HG02642 (cell line): Measurements from ENCODE around the gene ZNF609.
"Not testable (repeated sequence)": the region's sequence is repeated elsewhere in the genome, so short reads cannot be mapped to it uniquely, and the experiment has no call there.

Experiments
- ATAC-seq: cut with Tn5 transposase; IDR thresholded peaks from one replicate; pipeline ENCODE4 v1.9.1; 2021; ENCODE audit warnings: mild to moderate bottlenecking; ENCODE audit not compliant: unreplicated experiment, poor library complexity

Gene ZNF609

DNA sequence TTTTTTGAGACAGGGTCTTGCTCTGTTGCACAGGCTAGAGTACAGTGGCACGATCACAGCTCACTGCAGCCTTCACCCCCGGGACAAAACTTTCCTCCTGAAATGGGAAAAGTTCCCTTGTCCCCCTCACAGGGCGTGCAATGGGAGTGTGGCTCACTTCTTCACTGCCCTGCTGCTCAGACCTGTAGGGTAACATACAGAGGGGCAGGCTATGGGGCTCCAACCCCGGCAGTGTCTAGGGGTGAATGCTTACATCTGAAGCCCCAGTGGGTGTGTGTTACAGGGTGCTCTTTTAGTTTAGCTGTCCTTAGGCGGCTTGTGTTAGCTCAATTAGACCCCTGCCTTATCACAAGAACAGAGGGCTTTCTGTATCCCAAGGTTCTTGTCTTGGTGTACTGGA is 157.8 kb downstream of the ZNF609 start:
- ATAC-seq: no peak

DNA sequence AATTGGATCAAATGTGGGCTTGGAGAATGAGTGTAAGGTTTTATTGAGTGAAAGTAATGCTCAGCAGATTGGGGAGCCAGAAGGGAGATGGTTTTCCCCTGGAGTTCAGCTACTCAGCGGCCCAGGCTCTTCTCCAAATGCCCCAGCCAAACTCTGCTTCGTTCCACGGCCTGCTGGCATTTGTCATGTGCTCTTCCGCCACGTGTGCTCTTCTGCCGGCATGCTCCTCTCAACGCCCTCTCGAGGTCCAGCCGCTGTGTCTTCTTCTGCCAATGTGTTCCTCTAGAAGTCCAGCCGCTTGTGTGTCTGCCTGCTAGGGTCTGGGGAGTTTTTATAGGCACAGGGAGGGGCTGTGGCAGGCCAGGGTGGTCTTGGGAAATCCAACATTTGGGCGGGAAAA is 158.2 kb downstream of the ZNF609 start:
- no peak for ATAC-seq

DNA sequence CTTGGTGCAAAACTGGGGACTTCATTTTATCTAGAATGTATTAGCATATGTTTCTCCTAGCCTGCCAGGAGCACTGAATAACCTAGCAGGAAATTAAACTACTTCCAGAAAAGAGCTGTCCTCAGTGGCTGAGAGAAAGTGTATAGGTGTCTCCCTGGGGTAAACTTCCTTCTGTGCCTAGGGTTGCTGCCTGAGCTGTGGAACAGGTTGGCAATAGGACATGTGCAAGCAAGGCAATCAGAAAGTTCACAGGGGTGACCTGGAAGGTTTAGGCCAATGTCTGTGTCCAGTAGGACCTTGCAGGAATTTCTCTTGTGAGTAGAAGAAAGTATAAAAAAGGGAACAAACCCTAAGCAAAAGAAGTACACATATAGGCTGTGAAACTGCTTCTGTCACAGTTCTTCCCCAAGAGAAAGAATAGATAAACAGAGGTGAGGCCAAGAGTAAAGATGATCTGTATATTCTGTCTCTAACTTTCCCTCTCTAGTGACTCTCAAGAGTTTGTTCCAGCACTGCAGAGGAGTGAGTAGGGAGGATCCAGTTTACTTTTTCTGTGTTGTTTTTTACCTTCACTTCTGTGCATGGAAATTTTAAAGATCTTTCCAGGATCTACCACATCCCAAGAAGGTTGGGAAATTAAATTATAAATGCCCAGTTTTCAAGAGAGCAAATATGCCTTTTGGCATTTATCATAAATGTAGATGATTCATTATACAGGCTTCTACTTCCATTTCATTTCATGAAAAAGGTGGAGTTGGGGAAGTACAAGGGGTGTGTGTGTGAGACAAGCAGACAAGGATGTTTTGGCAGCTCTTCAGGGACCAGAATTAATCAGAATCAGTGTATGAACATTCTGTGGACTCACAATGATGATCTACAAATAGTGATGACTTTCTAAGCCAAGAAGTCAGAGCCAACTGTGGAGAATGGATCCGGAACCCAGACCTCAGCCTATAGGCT is 159.8 kb downstream of the ZNF609 start:
- no peak for ATAC-seq

DNA sequence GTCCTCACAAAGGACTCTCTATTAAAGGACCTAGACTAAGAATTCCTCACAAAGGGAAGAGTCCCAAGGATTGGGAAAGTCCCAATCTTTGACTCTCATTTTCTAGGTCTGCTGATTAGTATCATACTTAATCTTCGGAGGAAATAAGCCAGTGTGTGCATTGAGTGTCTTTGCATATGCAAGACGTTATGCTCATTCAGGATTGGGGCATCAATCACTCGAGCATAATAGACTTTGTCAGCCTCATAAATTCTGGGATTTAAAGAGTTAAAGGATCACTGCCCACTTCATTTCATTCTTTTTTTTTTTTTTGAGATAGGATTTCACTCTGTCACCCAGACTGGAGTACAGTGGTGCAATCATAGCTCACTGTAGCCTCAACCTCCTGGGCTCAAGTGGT is 160.7 kb downstream of the ZNF609 start:
- ATAC-seq: no peak

DNA sequence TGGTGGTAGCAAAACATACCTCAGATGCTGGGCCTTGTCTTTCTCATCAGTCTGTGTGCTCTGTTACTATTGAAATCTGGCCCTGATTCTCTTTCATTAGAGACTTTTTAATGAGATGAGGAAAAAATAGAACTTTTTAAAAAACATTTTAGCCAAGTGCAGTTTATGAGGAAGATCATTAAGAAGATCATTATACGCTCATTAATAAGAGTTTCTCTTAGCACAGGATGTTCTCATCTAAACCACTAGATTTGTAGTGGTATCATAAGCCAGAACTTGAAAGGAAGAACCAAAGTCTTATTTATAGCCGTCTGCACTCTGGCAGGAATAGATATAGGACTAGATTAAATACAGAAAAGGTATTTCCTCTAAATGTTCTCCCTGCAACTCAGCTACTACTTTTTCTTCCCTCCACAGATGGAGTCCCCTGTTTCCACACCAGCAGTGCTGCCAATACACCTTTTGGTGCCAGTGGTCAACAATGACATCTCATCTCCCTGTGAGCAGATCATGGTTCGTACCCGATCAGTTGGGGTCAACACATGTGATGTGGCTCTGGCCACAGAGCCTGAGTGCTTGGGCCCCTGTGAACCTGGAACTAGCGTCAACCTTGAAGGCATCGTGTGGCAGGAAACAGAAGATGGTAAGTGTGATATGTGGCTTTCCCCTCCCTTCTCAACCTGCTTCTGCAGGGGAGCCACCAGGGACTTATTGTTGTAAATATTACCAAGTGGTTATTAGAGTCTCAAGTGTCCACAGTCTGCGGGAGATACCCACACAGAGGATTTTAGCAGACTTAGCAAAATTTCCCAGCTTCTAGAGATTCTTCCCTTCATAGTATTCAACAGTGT is 162.3 kb downstream of the ZNF609 start:
- peak; percentile 71 for ATAC-seq

DNA sequence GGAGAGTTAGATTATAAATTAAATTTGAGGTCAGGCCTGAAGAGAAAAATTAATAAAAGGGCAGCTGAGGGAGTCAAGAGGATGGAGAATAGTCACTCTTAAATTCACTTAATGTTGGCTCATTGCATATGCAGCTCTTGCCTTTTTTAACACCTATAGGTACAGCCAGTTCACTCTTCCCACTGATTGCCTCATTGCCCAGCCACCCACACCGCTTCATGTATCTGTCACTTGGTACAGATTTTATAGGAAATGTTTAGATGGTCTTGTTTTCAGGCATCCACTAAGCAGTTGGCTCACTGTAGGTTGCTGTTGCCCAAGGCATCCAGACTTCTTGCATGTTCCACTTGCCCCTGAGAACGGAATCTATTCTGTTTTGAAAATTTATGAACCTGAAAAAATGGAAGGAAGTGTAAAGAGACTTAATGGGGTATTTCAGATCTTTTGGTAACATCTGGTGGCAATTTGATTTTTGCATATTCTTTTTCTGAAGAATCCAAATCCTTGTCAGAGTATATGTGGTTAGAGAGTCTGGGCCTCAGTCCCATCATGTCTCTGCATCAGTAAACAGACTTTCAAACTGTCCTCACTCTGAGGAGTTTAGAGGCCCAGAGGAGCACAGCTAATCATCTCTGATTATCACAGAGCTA is 163.1 kb downstream of the ZNF609 start:
- ATAC-seq: no peak

DNA sequence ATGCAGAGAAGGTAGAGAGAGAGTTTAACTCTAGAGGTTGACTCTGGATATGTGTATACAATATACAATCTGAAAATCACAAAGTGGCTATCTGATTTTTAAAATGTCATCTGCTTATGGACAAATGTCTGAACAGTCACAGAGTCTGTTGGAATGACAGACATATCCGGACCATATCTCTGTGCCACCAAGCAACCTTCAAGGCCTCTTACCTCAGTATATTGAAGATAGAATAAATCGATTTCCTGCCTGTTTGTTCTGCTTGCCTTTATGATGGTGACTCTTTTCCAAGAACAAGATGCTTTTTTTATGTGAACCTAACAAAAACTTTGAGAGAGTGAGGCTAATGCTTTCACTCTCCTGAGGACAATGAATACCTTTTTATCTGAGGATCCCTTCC is 163.9 kb downstream of the ZNF609 start:
- ATAC-seq: no peak

DNA sequence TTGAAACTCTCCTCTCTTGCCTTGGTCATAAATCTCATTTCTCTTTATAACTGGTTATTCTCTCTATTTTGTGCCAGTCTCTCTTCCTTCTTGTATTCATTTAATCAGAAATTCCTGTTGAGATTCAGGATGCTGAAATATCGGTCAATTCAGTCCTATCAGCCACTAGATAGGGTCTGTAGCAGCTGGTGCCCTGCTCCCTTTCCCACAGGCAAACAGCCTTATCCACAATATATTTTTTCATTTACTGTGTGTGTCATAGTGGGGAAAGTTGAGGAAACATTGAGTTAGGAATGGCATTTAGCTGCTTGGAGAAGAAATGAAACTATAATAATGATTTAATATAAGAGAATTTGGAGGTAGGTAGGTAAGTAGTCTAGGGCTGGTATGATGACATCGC is 168.7 kb downstream of the ZNF609 start:
- ATAC-seq: no peak

DNA sequence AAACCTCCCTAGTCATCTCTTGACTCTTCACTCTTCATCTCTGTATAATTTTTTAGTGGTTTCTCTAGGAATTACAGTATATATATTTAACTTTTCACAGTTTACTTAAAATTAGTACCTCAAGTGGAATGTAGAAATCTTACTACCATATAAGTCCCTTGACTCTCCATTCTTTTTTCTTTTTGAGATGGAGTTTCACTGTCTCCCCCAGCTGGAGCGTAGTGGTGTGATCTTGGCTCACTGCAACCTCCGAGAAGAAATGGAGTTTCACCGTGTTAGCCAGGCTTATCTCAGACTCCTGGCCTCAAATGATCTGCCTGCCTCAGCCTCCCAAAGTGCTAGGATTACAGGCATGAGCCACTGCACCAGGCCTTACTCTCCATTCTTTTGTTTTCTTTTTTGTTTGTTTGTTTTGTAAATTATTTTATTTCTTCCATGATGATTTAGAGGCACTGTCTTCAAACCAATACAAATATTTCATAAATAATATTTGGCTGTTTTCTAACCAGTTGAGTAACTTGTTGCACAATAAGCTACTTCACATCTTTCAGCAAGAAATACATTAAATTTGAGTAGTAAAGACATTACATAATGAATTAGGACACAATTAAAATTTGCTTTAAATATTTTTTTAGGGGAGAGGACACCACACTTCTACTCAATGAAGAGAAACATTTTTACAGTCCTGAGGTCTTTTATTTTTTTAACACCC is 170.2 kb downstream of the ZNF609 start:
- ATAC-seq: no peak

DNA sequence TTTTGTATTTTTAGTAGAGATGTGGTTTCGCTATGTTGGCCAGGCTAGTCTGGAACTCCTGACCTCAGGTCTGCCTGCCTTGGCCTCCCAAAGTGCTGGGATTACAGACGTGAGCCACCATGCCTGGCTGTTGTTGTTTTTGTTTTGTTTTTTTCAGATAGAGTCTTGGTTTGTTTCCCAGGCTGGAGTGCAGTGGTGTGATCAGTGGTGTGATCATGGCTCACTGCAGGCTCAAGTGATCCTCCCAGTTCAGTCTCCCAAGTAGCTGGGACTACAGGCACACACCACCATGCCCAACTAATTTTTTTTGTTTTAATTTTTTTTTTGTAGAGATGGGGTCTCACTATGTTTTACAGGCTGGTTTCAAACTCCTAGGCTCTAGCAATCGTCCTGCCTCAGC is 172.3 kb downstream of the ZNF609 start:
- ATAC-seq: not testable (repeated sequence)

DNA sequence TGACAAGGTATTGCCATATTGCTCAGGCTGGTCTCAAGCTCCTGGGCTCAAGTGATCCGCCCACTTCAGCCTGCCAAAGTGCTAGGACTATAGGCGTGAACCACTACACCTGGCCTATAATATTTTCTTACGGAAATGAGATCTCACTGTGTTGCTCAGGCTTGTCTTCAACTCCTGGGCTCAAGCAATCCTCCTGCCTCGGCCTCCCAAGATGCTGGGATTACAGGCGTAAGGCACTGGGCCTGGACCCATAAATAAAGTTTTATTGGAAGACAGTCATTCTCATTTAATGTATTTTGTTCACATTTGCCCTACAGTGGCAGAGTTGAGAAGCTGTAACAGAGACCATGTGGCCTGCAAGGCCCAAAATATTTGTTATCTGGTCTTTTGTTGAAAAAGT is 173.0 kb downstream of the ZNF609 start:
- no peak for ATAC-seq

DNA sequence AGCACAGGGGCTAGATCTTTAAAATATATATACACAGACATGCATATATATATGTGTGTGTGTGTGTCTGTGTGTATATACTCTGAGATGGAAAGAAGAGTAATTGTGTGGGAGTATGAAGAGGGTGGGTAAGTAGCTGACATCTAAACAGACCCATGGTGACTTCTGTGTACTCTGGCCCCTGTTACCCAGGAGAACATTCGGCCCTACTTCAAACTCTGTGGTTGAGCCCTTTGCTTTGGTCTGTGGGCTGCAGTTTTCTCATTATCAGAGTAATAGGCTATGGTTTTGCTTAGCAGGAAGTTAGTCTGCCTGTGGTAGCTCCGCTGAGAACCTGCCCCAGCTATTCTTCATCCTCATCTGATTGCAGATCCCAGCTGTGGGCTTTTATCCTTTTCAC is 173.6 kb downstream of the ZNF609 start:
- ATAC-seq: peak; percentile 72

DNA sequence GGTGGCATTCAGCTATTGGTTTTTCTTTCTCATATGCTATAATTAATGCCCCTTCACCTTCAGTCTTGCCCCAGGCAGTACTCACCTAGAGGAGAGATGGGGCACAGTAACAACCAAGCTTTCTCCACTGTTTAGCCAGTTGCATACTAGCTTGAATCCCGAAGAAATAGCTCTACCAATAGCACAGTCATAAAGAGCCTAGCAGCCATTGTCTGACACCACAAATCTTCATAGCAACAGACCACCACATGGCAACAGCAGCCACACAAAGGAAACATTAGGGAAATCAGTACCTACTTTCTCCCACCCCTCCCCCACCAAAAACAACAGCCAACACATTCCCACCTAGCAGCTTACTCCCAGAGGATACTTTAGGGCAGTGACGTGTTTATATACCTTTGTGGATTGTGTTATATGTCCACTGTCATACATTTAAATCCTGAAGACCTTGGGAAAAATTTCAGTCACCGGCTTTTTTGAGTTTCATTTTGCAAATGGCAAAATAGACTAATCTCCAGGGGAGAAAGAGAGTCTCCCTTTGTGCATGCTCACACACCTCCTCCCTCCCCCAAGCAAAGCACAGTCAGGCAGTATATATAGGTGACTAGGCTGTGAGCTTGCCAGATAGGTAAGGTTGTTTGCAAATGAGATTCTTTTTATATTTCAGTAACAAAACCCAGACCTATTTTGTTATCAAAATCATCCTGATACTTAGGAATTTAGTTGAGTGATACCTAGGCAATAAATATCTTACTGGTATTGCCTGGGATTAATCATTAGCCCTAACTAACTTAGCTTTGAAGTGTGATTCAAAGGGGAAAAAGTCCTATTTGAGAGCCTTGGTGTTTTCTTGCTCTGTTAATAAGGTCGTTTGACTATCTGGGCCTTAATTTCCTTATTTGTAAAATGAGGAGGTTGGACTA is 174.5 kb downstream of the ZNF609 start:
- ATAC-seq: peak; percentile 63

DNA sequence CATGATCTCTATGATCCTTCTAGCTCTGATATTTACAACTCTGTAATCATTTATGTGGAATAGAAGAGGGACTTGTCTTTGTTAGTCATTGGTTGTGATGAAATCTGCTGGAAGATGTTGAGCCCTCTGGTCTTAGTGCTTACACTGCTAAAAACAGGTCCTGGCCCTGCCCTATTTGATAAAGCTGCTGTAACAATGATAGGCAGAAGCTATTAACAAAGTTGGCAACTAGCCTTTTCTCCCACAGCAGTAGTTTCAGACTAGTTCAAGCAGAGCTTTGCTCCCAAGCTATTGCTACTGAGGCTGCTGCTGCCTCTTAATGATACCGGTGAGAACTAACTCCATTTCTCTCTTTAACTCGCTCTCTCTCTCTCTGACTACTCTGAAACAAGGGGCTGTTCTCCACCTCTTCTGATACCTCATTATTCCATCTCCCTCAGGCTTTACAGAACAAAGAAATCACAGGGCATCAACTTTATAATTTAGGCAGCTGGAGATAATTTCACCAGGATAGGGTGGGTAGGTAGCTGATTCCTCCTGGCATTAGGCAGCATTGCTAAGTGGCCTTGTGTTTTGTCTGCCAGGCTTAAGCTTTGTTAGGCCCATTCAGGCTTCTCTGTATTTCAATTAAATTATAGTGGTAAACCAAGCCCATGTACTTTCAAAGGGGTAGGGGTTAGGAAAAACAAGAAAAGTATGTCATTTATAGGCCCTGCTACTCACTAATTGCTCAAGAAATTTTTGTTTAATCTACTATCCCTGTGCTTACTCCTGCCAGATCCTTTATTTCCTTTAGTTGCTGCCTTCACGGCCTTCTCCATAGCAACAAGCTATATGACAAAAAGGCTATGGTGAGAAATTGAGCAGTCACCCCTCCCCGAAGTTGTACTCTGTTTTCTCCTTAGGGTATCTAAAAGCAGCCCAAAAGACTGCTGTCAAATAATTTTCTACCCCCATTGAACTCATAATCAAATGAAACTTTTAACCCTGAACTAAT is 175.4 kb downstream of the ZNF609 start:
- no peak for ATAC-seq

DNA sequence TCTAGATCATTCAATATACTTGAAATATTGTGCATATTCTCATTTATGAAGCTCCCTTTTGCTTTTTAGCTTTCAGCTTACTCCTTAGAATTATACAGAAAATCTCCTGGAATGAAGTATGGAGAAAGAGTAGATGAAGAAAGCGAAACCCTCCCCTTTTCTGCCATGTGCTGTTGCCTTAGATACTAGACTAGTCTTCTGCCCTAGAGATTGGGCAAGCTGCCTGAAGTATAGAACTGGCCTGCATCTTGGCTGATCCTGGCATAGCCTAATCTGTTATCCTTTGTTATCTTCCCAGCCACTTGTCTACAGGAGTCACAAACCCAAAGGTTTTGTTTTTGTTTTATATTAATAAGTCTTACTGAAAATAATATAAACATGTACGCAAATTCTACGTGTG is 176.2 kb downstream of the ZNF609 start:
- no peak for ATAC-seq

DNA sequence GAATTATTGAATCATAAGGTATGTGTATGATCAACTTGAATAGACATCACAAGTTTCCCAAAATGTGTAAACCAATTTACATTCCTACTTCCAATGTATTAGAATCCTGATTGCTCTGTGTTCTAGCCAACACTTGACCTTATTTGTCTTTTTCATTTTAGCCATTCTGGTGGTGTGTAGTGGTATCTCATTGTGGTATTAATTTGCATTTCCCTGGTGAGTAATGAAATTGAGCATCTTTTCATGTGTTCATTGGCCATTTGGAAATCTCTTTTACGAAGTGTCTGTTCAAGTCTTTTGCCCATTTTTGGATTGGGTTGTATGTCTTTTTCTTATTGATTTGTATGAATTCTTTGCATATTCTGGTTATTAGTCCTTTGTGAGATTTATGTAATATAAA is 177.0 kb downstream of the ZNF609 start:
- no peak for ATAC-seq

DNA sequence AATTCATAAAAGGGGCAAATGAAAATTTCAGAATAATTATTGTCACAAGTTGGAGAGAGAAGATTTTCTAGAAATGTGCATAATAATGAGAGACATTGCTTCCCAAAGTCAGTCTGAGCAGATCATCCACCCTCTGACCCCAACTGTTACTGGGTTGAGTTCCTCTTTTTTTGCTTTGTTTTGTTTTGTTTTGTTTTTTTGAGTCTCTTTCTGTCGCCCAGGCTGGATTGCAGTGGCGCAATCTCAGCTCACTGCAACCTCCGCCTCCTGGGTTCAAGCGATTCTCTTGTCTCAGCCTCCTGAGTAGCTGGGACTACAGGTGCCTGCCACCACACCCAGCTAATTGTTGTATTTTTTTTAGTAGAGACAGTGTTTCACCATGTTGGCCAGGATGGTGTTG is 179.4 kb downstream of the ZNF609 start:
- not testable (repeated sequence) for ATAC-seq
